Measurements from ENCODE around the gene ATP9A.

DNA sequence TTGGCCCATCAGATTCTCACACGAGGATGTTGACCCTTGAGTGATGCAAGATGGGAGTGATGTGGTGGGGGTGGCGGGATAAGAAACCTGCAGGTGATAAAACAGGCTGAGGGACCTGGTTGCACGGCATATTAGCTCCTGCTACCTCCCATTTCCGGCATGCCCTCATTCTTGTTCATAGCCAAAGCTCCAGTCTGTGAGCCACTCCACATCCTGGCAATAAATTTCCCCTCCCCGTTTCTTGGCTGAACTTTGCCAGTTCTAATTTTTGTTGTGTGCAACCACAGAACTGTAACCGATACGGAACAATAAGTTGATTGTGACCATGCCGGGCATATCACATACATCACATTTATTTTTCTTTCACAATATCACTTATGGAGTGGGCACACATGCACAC, 184.1 kb downstream of the ATP9A start:
- TF ChIP-seq, protein P1, sequence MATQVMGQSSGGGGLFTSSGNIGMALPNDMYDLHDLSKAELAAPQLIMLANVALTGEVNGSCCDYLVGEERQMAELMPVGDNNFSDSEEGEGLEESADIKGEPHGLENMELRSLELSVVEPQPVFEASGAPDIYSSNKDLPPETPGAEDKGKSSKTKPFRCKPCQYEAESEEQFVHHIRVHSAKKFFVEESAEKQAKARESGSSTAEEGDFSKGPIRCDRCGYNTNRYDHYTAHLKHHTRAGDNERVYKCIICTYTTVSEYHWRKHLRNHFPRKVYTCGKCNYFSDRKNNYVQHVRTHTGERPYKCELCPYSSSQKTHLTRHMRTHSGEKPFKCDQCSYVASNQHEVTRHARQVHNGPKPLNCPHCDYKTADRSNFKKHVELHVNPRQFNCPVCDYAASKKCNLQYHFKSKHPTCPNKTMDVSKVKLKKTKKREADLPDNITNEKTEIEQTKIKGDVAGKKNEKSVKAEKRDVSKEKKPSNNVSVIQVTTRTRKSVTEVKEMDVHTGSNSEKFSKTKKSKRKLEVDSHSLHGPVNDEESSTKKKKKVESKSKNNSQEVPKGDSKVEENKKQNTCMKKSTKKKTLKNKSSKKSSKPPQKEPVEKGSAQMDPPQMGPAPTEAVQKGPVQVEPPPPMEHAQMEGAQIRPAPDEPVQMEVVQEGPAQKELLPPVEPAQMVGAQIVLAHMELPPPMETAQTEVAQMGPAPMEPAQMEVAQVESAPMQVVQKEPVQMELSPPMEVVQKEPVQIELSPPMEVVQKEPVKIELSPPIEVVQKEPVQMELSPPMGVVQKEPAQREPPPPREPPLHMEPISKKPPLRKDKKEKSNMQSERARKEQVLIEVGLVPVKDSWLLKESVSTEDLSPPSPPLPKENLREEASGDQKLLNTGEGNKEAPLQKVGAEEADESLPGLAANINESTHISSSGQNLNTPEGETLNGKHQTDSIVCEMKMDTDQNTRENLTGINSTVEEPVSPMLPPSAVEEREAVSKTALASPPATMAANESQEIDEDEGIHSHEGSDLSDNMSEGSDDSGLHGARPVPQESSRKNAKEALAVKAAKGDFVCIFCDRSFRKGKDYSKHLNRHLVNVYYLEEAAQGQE (IDR thresholded peaks at IDR 0.05), result no peak
- TF ChIP-seq, protein P2, sequence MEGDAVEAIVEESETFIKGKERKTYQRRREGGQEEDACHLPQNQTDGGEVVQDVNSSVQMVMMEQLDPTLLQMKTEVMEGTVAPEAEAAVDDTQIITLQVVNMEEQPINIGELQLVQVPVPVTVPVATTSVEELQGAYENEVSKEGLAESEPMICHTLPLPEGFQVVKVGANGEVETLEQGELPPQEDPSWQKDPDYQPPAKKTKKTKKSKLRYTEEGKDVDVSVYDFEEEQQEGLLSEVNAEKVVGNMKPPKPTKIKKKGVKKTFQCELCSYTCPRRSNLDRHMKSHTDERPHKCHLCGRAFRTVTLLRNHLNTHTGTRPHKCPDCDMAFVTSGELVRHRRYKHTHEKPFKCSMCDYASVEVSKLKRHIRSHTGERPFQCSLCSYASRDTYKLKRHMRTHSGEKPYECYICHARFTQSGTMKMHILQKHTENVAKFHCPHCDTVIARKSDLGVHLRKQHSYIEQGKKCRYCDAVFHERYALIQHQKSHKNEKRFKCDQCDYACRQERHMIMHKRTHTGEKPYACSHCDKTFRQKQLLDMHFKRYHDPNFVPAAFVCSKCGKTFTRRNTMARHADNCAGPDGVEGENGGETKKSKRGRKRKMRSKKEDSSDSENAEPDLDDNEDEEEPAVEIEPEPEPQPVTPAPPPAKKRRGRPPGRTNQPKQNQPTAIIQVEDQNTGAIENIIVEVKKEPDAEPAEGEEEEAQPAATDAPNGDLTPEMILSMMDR (IDR thresholded peaks at IDR 0.05; ENCODE audit: low read depth, low read length, missing input control), result no peak
- TF ChIP-seq, protein P3, sequence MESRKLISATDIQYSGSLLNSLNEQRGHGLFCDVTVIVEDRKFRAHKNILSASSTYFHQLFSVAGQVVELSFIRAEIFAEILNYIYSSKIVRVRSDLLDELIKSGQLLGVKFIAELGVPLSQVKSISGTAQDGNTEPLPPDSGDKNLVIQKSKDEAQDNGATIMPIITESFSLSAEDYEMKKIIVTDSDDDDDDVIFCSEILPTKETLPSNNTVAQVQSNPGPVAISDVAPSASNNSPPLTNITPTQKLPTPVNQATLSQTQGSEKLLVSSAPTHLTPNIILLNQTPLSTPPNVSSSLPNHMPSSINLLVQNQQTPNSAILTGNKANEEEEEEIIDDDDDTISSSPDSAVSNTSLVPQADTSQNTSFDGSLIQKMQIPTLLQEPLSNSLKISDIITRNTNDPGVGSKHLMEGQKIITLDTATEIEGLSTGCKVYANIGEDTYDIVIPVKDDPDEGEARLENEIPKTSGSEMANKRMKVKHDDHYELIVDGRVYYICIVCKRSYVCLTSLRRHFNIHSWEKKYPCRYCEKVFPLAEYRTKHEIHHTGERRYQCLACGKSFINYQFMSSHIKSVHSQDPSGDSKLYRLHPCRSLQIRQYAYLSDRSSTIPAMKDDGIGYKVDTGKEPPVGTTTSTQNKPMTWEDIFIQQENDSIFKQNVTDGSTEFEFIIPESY (IDR thresholded peaks at IDR 0.05), result no peak
- no peak for TF ChIP-seq YY1 (IDR thresholded peaks at IDR 0.05)

All from liver (tissue), 2 donors.